GM12891 (cell line): ENCODE results near the gene MOGAT1.

Source experiments
- POLR2A ChIP-seq: IDR thresholded peaks from 2 replicates; pipeline ENCODE4 v1.6.1; 2011; ENCODE audit warnings: low read depth, low read length, control low read depth
- POLR2AphosphoS5 ChIP-seq: IDR thresholded peaks from 2 replicates; pipeline ENCODE4 v1.6.1; 2011; ENCODE audit warnings: low read depth, low read length, control low read depth
- POU2F2 ChIP-seq: IDR thresholded peaks from 2 replicates; pipeline ENCODE4 v1.6.1; 2011; ENCODE audit warnings: low read depth, mild to moderate bottlenecking, control low read depth, low read length, moderate library complexity
- SPI1 ChIP-seq: IDR thresholded peaks from 2 replicates; pipeline ENCODE4 v1.6.1; 2011; ENCODE audit warnings: low read depth, low read length, control low read depth
- TAF1 ChIP-seq: IDR thresholded peaks from 2 replicates; pipeline ENCODE4 v1.6.1; 2011; ENCODE audit warnings: low read depth, low read length, control low read depth

GRCh38 chr2:222653280-222653679 lies 18.2 kb upstream of the MOGAT1 start:
- TF ChIP-seq POLR2A: no peak
- TF ChIP-seq POLR2AphosphoS5: no peak
- no peak for TF ChIP-seq TAF1
- 0 out of 2 replicates have a peak, but pooled peaks have one; percentile 5 for TF ChIP-seq SPI1
- TF ChIP-seq POU2F2: no peak
